Activated naive CD8-positive, alpha-beta T cell (primary cell): ENCODE data around the gene TXNRD1.
A peak's percentile ranks its signal among the peaks of the same experiment; 100 is the strongest.

ENCODE experiments used
- H3K27ac Mint-ChIP-seq: one replicate; pipeline ENCODE4 v1.8.0; 2021; ENCODE audit warnings: mixed read lengths
- H3K27me3 Mint-ChIP-seq: one replicate; pipeline ENCODE4 v1.8.0; 2021; ENCODE audit warnings: mixed read lengths
- H3K36me3 Mint-ChIP-seq: one replicate; pipeline ENCODE4 v1.8.0; 2021; ENCODE audit warnings: mixed read lengths
- H3K4me1 Mint-ChIP-seq: one replicate; pipeline ENCODE4 v1.8.0; 2021; ENCODE audit warnings: low read depth, mixed read lengths
- H3K4me3 Mint-ChIP-seq: one replicate; pipeline ENCODE4 v1.8.0; 2021; ENCODE audit warnings: mild to moderate bottlenecking, mixed read lengths
- H3K9me3 Mint-ChIP-seq: one replicate; pipeline ENCODE4 v1.8.0; 2021; ENCODE audit warnings: low read depth, mixed read lengths

Gene TXNRD1

GRCh38 chr12:104344682-104345081, 129.1 kb downstream of the TXNRD1 start:
- Mint-ChIP-seq H3K27ac (no peak overlapping the region), H3K36me3 (peaks cover 8% of the 10 kb centered on the region), H3K9me3 (no peaks in the 10 kb centered on the region), H3K27me3 (no peaks in the 10 kb centered on the region), H3K4me3 (no peak overlapping the region), H3K4me1 (no peaks in the 10 kb centered on the region)

GRCh38 chr12:104345234-104346066, 129.9 kb downstream of the TXNRD1 start:
- Mint-ChIP-seq H3K27ac (no peak overlapping the region), H3K9me3 (no peaks in the 10 kb centered on the region), H3K4me3 (no peak overlapping the region), H3K36me3 (peaks cover 8% of the 10 kb centered on the region), H3K27me3 (no peaks in the 10 kb centered on the region), H3K4me1 (no peaks in the 10 kb centered on the region)

GRCh38 chr12:104347374-104348075, 131.9 kb downstream of the TXNRD1 start:
- peak overlapping the region; percentile 41 for H3K27ac Mint-ChIP-seq
- H3K9me3 Mint-ChIP-seq, result no peaks in the 10 kb centered on the region
- no peaks in the 10 kb centered on the region for H3K4me1 Mint-ChIP-seq
- H3K36me3 Mint-ChIP-seq, result peaks cover 8% of the 10 kb centered on the region
- no peaks in the 10 kb centered on the region for H3K27me3 Mint-ChIP-seq
- no peak overlapping the region for H3K4me3 Mint-ChIP-seq

GRCh38 chr12:104348283-104348993, 132.9 kb downstream of the TXNRD1 start:
- Mint-ChIP-seq H3K36me3 (peaks cover 8% of the 10 kb centered on the region), H3K9me3 (no peaks in the 10 kb centered on the region), H3K4me3 (no peak overlapping the region), H3K27me3 (no peaks in the 10 kb centered on the region), H3K27ac (no peak overlapping the region), H3K4me1 (no peaks in the 10 kb centered on the region)

- no peaks in the 10 kb centered on the region for H3K9me3 Mint-ChIP-seq
- H3K4me1 Mint-ChIP-seq, result no peaks in the 10 kb centered on the region
- H3K27ac Mint-ChIP-seq, result no peak overlapping the region
- H3K4me3 Mint-ChIP-seq, result no peak overlapping the region
- H3K36me3 Mint-ChIP-seq, result peaks cover 8% of the 10 kb centered on the region
- H3K27me3 Mint-ChIP-seq, result no peaks in the 10 kb centered on the region
These were observed 133.5 kb downstream of the TXNRD1 start for GRCh38 chr12:104348994-104349494.

- Mint-ChIP-seq H3K27me3 (no peaks in the 10 kb centered on the region), H3K4me3 (no peak overlapping the region), H3K36me3 (peaks cover 10% of the 10 kb centered on the region), H3K4me1 (no peaks in the 10 kb centered on the region), H3K27ac (no peak overlapping the region), H3K9me3 (no peaks in the 10 kb centered on the region)
These were observed 134.9 kb downstream of the TXNRD1 start for GRCh38 chr12:104350211-104351056.

GRCh38 chr12:104351057-104351983, 135.7 kb downstream of the TXNRD1 start:
- H3K4me3 Mint-ChIP-seq, result no peak overlapping the region
- no peak overlapping the region for H3K27ac Mint-ChIP-seq
- H3K36me3 Mint-ChIP-seq, result peaks cover 10% of the 10 kb centered on the region

GRCh38 chr12:104352106-104352713, 136.6 kb downstream of the TXNRD1 start:
- H3K9me3 Mint-ChIP-seq, result no peaks in the 10 kb centered on the region
- peaks cover 9% of the 10 kb centered on the region for H3K36me3 Mint-ChIP-seq
- no peaks in the 10 kb centered on the region for H3K27me3 Mint-ChIP-seq
- H3K27ac Mint-ChIP-seq, result no peak overlapping the region
- no peaks in the 10 kb centered on the region for H3K4me1 Mint-ChIP-seq
- no peak overlapping the region for H3K4me3 Mint-ChIP-seq

More at GRCh38 chr12:104351057-104351983, 135.7 kb downstream of the TXNRD1 start:
- H3K4me1 Mint-ChIP-seq, result no peaks in the 10 kb centered on the region
- H3K9me3 Mint-ChIP-seq, result no peaks in the 10 kb centered on the region
- H3K27me3 Mint-ChIP-seq, result no peaks in the 10 kb centered on the region

- Mint-ChIP-seq H3K27me3 (no peaks in the 10 kb centered on the region), H3K4me1 (no peaks in the 10 kb centered on the region), H3K27ac (no peak overlapping the region), H3K9me3 (no peaks in the 10 kb centered on the region), H3K36me3 (peaks cover 7% of the 10 kb centered on the region), H3K4me3 (no peak overlapping the region)
These were observed 137.7 kb downstream of the TXNRD1 start for GRCh38 chr12:104353012-104353981.

GRCh38 chr12:104354167-104354867, 138.7 kb downstream of the TXNRD1 start:
- no peaks in the 10 kb centered on the region for H3K9me3 Mint-ChIP-seq
- H3K36me3 Mint-ChIP-seq, result peaks cover 5% of the 10 kb centered on the region
- H3K4me3 Mint-ChIP-seq, result no peak overlapping the region
- no peaks in the 10 kb centered on the region for H3K4me1 Mint-ChIP-seq
- H3K27me3 Mint-ChIP-seq, result no peaks in the 10 kb centered on the region
- H3K27ac Mint-ChIP-seq, result no peak overlapping the region

- no peaks in the 10 kb centered on the region for H3K9me3 Mint-ChIP-seq
- no peaks in the 10 kb centered on the region for H3K4me1 Mint-ChIP-seq
- no peak overlapping the region for H3K27ac Mint-ChIP-seq
- H3K36me3 Mint-ChIP-seq, result peaks cover 5% of the 10 kb centered on the region
- H3K4me3 Mint-ChIP-seq, result no peak overlapping the region
- H3K27me3 Mint-ChIP-seq, result no peaks in the 10 kb centered on the region
These were observed 139.4 kb downstream of the TXNRD1 start for GRCh38 chr12:104354868-104355570.
